ENCODE measurements around the gene SLC2A8. TPM values are rescaled to one million over a fixed set of nuclear protein-coding genes. Genes with fewer than 3 reads are reported as not detected.

The SLC2A8 gene
- total and polyA plus RNA-seq, 3 experiments from 2014 or later: 4.5 to 7.7 (median 6.2) TPM

- peaks cover 20 to 24% (median 20%) of the 10 kb centered on the region in 3 donors for H3K4me1 Mint-ChIP-seq
- H3K4me1 ChIP-seq (ENCODE audit: insufficient read depth, low read length): peaks cover 19% of the 10 kb centered on the region
- H3K27me3 ChIP-seq (ENCODE audit: insufficient read depth, low read length, poor library complexity, severe bottlenecking): peaks cover 51% of the 10 kb centered on the region
- no peak overlapping the region for H3K4me3 Mint-ChIP-seq
- CTCF ChIA-PET: no interaction called here
- H3K9me3 ChIP-seq (ENCODE audit: low read length): no peaks in the 10 kb centered on the region
- H3K27me3 Mint-ChIP-seq: peaks cover 55 to 66% of the 10 kb centered on the region in 2 donors
- H3K36me3 ChIP-seq (ENCODE audit: insufficient read depth, low read length): no peaks in the 10 kb centered on the region
- DNase-seq: no peak
- H3K9me3 Mint-ChIP-seq: no peaks in the 10 kb centered on the region
- H3K27ac Mint-ChIP-seq: no peak overlapping the region
- H3K27ac ChIP-seq (ENCODE audit: low read depth, low read length): no peak overlapping the region
- POLR2A ChIA-PET: no interaction called here
- no peak overlapping the region for H3K4me3 ChIP-seq (ENCODE audit: low read length)
- H3K36me3 Mint-ChIP-seq: no peaks in the 10 kb centered on the region
These were observed 12.1 kb upstream of the SLC2A8 start for GRCh38 chr9:127384901-127385300.

GRCh38 chr9:127386249-127386648 is 10.7 kb upstream of the SLC2A8 start:
- H3K4me3 ChIP-seq (ENCODE audit: low read length): no peak overlapping the region
- H3K4me1 ChIP-seq (ENCODE audit: insufficient read depth, low read length): peaks cover 19% of the 10 kb centered on the region
- no peaks in the 10 kb centered on the region for H3K9me3 ChIP-seq (ENCODE audit: low read length)
- peaks cover 59 to 67% of the 10 kb centered on the region in 2 donors for H3K27me3 Mint-ChIP-seq
- H3K27ac Mint-ChIP-seq: no peak overlapping the region
- ChIA-PET POLR2A (no interaction called here), CTCF (no interaction called here)
- no peak overlapping the region for H3K4me3 Mint-ChIP-seq
- peaks cover 61% of the 10 kb centered on the region for H3K27me3 ChIP-seq (ENCODE audit: insufficient read depth, low read length, poor library complexity, severe bottlenecking)
- H3K36me3 ChIP-seq (ENCODE audit: insufficient read depth, low read length): no peaks in the 10 kb centered on the region
- DNase-seq: no peak
- H3K27ac ChIP-seq (ENCODE audit: low read depth, low read length): no peak overlapping the region
- H3K36me3 Mint-ChIP-seq: no peaks in the 10 kb centered on the region
- H3K9me3 Mint-ChIP-seq: no peaks in the 10 kb centered on the region
- H3K4me1 Mint-ChIP-seq: peaks cover 23 to 30% (median 24%) of the 10 kb centered on the region in 3 donors

- peaks cover 52 to 66% of the 10 kb centered on the region in 2 donors for H3K27me3 Mint-ChIP-seq
- peaks cover 19% of the 10 kb centered on the region for H3K4me1 ChIP-seq (ENCODE audit: insufficient read depth, low read length)
These were observed 10.0 kb upstream of the SLC2A8 start for GRCh38 chr9:127386981-127387380.

GRCh38 chr9:127388037-127388855 is 8.7 kb upstream of the SLC2A8 start:
- DNase-seq: peak; percentile 76 to 95 (median 90)
- Histone ChIP-seq H3K4me3 (ENCODE audit: low read length) (peak overlapping the region; percentile 10), H3K9me3 (ENCODE audit: low read length) (no peaks in the 10 kb centered on the region), H3K27ac (ENCODE audit: low read depth, low read length) (no peak overlapping the region), H3K27me3 (ENCODE audit: insufficient read depth, low read length, poor library complexity, severe bottlenecking) (peaks cover 72% of the 10 kb centered on the region), H3K4me1 (ENCODE audit: insufficient read depth, low read length) (peaks cover 19% of the 10 kb centered on the region), H3K36me3 (ENCODE audit: insufficient read depth, low read length) (no peaks in the 10 kb centered on the region)
- peak overlapping the region; percentile 24 to 83 (median 70) for H3K27ac Mint-ChIP-seq
- H3K36me3 Mint-ChIP-seq: no peaks in the 10 kb centered on the region
- CTCF ChIA-PET: interaction anchor here (1.3 kb wide), 1 partner anchor 9 kb away, joined by 5 read pairs; the partner anchor contains the start of gene SLC2A8
- H3K4me1 Mint-ChIP-seq: peaks cover 23 to 30% (median 24%) of the 10 kb centered on the region in 3 donors
- peak overlapping the region in 5 of 7 donors; percentile 2 to 41 (median 18) for H3K4me3 Mint-ChIP-seq
- H3K9me3 Mint-ChIP-seq: no peaks in the 10 kb centered on the region
- peaks cover 49 to 69% of the 10 kb centered on the region in 2 donors for H3K27me3 Mint-ChIP-seq
- POLR2A ChIA-PET: interaction anchor here (0.6 to 1.5 kb wide), 6 partner anchors 9 to 474 kb away, joined by 3 to 6 read pairs (median 3); partner anchors contain the start of genes RALGPS1 and SLC2A8

More at GRCh38 chr9:127386981-127387380, 10.0 kb upstream of the SLC2A8 start:
- Mint-ChIP-seq H3K4me1 (peaks cover 23 to 30% (median 24%) of the 10 kb centered on the region in 3 donors), H3K36me3 (no peaks in the 10 kb centered on the region), H3K4me3 (no peak overlapping the region), H3K27ac (no peak overlapping the region), H3K9me3 (no peaks in the 10 kb centered on the region)
- CTCF ChIA-PET: no interaction called here
- Histone ChIP-seq H3K27ac (ENCODE audit: low read depth, low read length) (no peak overlapping the region), H3K36me3 (ENCODE audit: insufficient read depth, low read length) (no peaks in the 10 kb centered on the region), H3K27me3 (ENCODE audit: insufficient read depth, low read length, poor library complexity, severe bottlenecking) (peaks cover 66% of the 10 kb centered on the region), H3K4me3 (ENCODE audit: low read length) (no peak overlapping the region), H3K9me3 (ENCODE audit: low read length) (no peaks in the 10 kb centered on the region)
- POLR2A ChIA-PET: no interaction called here
- DNase-seq: no peak

GRCh38 chr9:127388856-127389238 is 8.1 kb upstream of the SLC2A8 start:
- peaks cover 45 to 70% of the 10 kb centered on the region in 2 donors for H3K27me3 Mint-ChIP-seq
- CTCF ChIA-PET: interaction anchor here (1.3 kb wide), 1 partner anchor 8 kb away, joined by 5 read pairs; the partner anchor contains the start of gene SLC2A8

GRCh38 chr9:127389381-127390247 is 7.4 kb upstream of the SLC2A8 start:
- H3K27ac Mint-ChIP-seq: peak overlapping the region in 3 of 8 donors; percentile 17 to 82 (median 55)
- H3K27me3 ChIP-seq (ENCODE audit: insufficient read depth, low read length, poor library complexity, severe bottlenecking): peaks cover 59% of the 10 kb centered on the region
- DNase-seq: no peak
- no peaks in the 10 kb centered on the region for H3K36me3 Mint-ChIP-seq
- peaks cover 23 to 30% (median 24%) of the 10 kb centered on the region in 3 donors for H3K4me1 Mint-ChIP-seq
- no peaks in the 10 kb centered on the region for H3K36me3 ChIP-seq (ENCODE audit: insufficient read depth, low read length)
- no peak overlapping the region for H3K27ac ChIP-seq (ENCODE audit: low read depth, low read length)
- H3K9me3 Mint-ChIP-seq: no peaks in the 10 kb centered on the region
- no peaks in the 10 kb centered on the region for H3K9me3 ChIP-seq (ENCODE audit: low read length)
- H3K4me3 Mint-ChIP-seq: no peak overlapping the region
- H3K27me3 Mint-ChIP-seq: peaks cover 37 to 67% of the 10 kb centered on the region in 2 donors
- H3K4me3 ChIP-seq (ENCODE audit: low read length): no peak overlapping the region
- ChIA-PET POLR2A (no interaction called here), CTCF (no interaction called here)
- H3K4me1 ChIP-seq (ENCODE audit: insufficient read depth, low read length): peaks cover 19% of the 10 kb centered on the region

More at GRCh38 chr9:127388856-127389238, 8.1 kb upstream of the SLC2A8 start:
- no peak for DNase-seq
- no peaks in the 10 kb centered on the region for H3K9me3 ChIP-seq (ENCODE audit: low read length)
- POLR2A ChIA-PET: interaction anchor here (0.6 to 1.5 kb wide), 5 partner anchors 8 to 387 kb away, joined by 3 to 6 read pairs (median 3); partner anchors contain the start of gene SLC2A8
- H3K36me3 ChIP-seq (ENCODE audit: insufficient read depth, low read length): no peaks in the 10 kb centered on the region
- peaks cover 19% of the 10 kb centered on the region for H3K4me1 ChIP-seq (ENCODE audit: insufficient read depth, low read length)
- Mint-ChIP-seq H3K4me1 (peaks cover 23 to 30% (median 24%) of the 10 kb centered on the region in 3 donors), H3K36me3 (no peaks in the 10 kb centered on the region), H3K9me3 (no peaks in the 10 kb centered on the region), H3K27ac (peak overlapping the region in 7 of 8 donors; percentile 24 to 83 (median 77)), H3K4me3 (peak overlapping the region in 3 of 7 donors; percentile 14 to 41 (median 18))
- peak overlapping the region; percentile 10 for H3K4me3 ChIP-seq (ENCODE audit: low read length)
- peaks cover 67% of the 10 kb centered on the region for H3K27me3 ChIP-seq (ENCODE audit: insufficient read depth, low read length, poor library complexity, severe bottlenecking)
- no peak overlapping the region for H3K27ac ChIP-seq (ENCODE audit: low read depth, low read length)

GRCh38 chr9:127390248-127390545 is 6.8 kb upstream of the SLC2A8 start:
- no peaks in the 10 kb centered on the region for H3K36me3 ChIP-seq (ENCODE audit: insufficient read depth, low read length)
- peaks cover 23 to 30% (median 24%) of the 10 kb centered on the region in 3 donors for H3K4me1 Mint-ChIP-seq
- CTCF ChIA-PET: interaction anchor here (0.6 kb wide), 1 partner anchor 494 kb away, joined by 3 read pairs; no protein-coding TSS in a partner anchor
- no peak overlapping the region for H3K27ac ChIP-seq (ENCODE audit: low read depth, low read length)
- H3K9me3 Mint-ChIP-seq: no peaks in the 10 kb centered on the region
- H3K27me3 ChIP-seq (ENCODE audit: insufficient read depth, low read length, poor library complexity, severe bottlenecking): peaks cover 54% of the 10 kb centered on the region
- H3K27me3 Mint-ChIP-seq: peaks cover 31 to 64% of the 10 kb centered on the region in 2 donors
- H3K4me3 Mint-ChIP-seq: no peak overlapping the region
- POLR2A ChIA-PET: no interaction called here
- peak overlapping the region in 1 of 8 donors; percentile 17 for H3K27ac Mint-ChIP-seq
- no peaks in the 10 kb centered on the region for H3K9me3 ChIP-seq (ENCODE audit: low read length)
- H3K4me3 ChIP-seq (ENCODE audit: low read length): no peak overlapping the region
- no peak for DNase-seq
- no peaks in the 10 kb centered on the region for H3K36me3 Mint-ChIP-seq
- H3K4me1 ChIP-seq (ENCODE audit: insufficient read depth, low read length): peaks cover 19% of the 10 kb centered on the region

Measured in CD8-positive, alpha-beta memory T cell (primary cell).